Brain pericyte (primary cell): ENCODE data around the gene PPP3R2.
"Not testable (repeated sequence)": the region's sequence is repeated elsewhere in the genome, so short reads cannot be mapped to it uniquely, and the experiment has no call there.

Experiments used
- DNase-seq: peaks from one replicate; pipeline ENCODE4 v3.0.0-alpha.2; 2012; ENCODE audit warnings: low read depth, low spot score

The PPP3R2 gene

DNA sequence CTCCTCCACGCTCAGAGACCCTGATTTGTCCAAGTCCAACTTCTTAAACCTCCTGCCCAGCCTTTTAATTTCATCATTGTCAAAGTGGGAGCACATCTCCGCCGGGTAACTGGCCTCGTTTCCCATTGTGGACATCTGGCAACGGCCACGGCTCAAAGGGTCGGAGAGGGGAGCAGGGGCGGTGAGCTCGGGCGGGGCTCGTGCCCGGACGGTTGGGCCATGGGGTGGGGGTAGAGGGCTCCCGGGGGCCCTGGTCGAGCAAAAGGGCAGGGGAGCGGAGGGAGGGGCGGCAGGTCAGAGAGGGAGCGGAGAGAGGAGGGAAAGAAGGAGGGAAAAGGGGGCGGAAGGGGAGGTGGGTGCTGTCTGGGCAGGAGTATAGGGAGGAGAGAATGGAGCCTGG lies at the start of gene PPP3R2:
PPP3R2 (minus strand) TSS at position 174 of the 400 bp plus-strand sequence; CDS start at position 126, 48 bp downstream.
- no peak for DNase-seq

DNA sequence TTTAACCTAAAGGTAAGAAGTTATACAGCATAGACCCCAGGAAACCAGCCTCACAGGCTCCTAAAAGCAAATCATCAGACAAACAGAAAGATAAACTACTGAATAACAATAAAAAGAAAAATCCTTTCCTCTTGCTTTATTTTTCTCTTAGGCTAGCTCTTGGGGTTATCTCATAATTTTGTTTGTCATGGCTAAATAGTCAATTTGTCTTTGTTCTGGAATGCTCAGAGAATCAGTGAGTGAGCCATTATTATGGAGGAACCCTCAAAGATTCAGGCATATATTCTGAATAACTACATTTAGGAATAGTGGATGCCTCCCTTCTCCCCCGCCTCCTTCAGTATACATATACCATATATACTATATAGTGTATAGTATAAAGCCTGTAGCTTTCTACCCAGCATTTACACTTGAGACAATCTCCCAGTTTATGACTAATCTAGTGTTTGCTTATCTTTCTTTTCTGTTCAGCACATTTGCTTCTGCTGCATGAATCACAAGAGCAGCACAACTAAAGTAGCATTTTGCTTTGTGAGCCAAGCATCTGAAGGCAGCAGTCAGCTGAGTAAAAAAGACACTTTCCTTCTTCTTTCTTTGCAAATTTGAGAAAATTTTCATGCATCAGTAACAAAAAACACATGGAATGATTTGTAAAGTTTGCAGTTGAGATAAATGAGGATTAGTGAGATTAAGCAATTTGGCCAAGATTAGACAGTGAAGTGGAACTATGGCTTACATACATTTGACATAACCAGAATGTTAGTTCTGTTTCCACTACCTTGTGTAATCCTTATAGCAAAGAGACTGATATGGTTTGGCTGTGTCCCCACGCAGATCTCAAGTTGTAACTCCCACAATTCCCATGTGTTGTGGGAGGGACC lies 45.3 kb upstream of the PPP3R2 start:
- no peak for DNase-seq

DNA sequence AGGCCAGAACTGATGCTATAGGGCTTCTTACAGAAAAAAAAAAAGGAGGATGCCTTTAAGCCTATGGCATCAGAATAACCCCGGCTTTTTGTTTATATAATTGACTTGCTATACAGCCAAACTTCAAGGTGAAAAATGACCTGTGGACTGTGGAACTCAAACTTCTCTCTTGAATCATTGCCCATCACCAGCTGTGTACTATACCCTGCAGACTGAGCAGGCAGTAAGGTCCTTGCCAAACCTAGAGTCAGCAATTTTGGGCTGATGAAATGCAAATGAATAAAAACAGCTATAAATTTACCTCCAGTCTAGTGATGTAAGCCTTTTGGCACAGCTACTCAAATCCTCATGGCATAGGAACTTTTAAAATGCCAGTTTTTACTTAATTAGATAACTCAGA lies 44.5 kb upstream of the PPP3R2 start:
- no peak for DNase-seq

DNA sequence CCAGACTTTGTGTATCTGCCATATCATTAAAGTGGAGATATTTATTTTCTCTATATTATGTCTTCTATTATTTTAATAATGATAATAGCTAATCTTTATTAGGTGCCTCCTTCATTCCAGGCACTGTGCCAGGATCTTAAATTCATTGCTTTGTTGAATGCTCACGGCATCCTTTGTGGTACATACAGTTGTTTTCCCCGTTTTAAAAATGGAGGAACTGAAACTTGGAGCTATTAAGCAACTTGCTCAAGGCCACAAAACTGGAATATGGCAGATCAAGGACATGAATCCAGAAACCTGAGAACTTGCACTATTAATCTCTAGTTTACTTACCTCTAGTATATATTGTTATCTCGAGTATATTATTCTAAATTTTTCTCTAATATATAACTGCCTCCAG lies 41.5 kb upstream of the PPP3R2 start:
- DNase-seq: no peak

- DNase-seq: no peak
Observed at GRCh38 chr9:101635473-101635872, 40.7 kb upstream of the PPP3R2 start.

GRCh38 chr9:101634741-101635409 lies 40.1 kb upstream of the PPP3R2 start:
- DNase-seq: no peak

DNA sequence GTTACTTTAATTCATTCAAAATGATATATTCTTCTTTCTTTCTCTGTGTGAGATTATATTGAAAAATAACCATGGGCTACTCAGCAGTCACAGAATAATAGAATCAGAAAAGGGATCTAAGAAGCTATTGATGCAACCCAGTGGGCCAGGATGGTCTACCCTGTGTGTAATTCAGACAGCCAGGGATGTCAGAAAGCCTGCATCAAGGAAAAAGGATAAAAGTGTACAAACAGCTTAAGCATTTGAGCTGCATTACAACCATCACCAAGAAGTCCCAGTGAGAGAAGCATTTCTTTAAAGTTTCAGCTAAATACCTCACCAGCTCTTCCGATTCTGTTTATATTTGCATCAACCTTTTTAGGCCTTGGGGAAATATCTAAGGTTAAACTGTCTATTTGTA lies 37.8 kb upstream of the PPP3R2 start:
- DNase-seq: no peak

DNA sequence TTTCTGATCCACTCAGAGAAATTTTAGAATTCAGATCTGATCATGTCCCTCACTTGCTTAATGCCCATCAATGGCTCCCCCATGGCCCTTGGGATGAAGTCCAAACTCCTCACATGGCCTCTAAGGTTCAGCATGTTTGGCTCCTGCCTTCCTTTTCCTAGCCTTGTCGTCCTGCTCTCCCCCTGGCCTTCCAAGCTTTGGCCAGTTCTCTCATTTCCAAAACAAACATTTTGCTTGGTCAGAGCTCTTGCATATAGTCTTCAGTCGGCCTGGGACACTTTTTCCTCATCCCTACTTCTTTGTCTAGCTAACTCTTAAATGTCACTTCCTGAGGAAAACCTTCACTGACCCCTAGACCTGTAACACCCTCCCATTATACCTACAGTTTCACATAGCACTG lies 37.1 kb upstream of the PPP3R2 start:
- no peak for DNase-seq

DNA sequence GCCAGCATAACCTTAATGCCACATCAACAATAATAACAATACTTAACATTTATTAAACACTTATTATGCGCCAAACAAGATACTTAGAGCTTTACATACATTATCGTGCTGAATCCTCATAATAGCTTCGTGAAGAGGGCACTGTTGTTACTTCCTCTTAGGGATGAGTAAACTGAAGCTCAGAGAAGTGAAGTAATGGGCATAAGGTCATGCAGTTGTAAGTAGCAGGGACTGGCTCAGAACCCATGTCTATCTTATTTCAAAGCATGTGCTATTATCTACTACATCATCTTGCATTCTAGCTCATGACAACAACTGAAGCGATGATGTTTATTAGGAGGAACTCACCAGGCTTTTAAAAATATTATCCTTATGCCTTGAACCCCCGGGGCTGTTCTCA lies 34.9 kb upstream of the PPP3R2 start:
- no peak for DNase-seq

GRCh38 chr9:101628173-101628572 lies 33.4 kb upstream of the PPP3R2 start:
- no peak for DNase-seq

DNA sequence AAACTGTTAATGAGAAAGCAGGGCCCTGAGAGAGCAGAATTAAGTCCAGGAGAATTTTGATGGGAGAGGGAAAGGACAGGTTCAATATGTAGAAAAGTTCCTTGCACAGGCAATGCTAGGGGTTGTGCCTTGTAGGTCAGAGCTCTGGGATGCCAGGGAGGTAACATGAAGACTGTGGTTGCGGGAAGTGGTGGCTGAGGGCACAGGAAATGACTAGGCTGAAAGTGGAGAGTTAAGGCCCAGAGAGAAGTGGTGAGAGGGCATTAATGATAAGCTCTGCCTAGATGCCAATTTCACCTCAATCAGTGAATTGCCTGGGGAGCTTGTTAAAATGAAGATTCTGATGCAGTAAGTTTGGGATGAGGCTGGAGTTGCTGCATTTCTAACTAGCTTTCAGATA lies 31.5 kb upstream of the PPP3R2 start:
- DNase-seq: no peak

DNA sequence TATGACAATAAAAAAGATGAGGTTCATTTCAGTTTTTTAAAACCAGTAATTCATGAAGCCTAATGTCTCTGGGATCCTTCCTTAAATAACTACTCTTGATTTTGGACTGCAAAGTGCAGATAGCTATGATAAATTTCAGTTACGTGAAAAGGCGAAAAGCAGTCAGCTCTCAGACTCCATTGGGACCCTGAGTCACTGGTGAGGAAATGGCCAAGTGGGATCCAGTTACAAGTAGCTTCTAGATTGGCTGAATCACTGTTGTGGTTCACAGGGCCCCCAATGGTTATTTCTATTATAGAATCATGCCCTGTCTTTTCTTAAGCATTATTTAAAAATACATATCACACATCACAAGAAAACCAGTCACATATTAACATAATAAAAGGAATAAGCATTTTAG lies 31.1 kb upstream of the PPP3R2 start:
- DNase-seq: no peak

- no peak for DNase-seq
Observed at GRCh38 chr9:101620452-101620851, 25.7 kb upstream of the PPP3R2 start.

- DNase-seq: no peak
Observed at GRCh38 chr9:101618698-101619097, 23.9 kb upstream of the PPP3R2 start.

GRCh38 chr9:101605547-101605946 lies 10.8 kb upstream of the PPP3R2 start:
- no peak for DNase-seq

- DNase-seq: no peak
Observed at GRCh38 chr9:101604296-101604695, 9.5 kb upstream of the PPP3R2 start.

GRCh38 chr9:101601904-101602765 lies 7.4 kb upstream of the PPP3R2 start:
- DNase-seq: peak; percentile 12

DNA sequence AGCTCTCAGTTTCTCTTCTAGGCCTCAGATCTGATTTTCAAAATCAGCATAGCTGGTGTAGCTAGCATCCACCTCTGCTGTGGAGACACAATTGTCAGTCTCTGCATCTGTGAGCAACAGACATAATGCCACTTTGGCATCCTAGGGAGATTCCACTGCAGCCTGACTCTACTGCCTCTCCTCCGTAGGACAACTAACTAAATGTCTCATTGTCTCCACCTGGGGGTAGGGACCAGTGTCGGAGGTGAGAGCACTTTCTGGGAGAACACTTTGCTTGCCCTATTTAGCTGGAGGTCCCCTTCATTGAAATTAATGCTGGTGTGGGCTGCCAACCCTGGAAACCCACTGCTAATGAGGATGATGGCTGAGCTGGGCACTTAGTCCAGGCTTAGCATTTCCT lies 1.4 kb downstream of the PPP3R2 start:
- no peak for DNase-seq

DNA sequence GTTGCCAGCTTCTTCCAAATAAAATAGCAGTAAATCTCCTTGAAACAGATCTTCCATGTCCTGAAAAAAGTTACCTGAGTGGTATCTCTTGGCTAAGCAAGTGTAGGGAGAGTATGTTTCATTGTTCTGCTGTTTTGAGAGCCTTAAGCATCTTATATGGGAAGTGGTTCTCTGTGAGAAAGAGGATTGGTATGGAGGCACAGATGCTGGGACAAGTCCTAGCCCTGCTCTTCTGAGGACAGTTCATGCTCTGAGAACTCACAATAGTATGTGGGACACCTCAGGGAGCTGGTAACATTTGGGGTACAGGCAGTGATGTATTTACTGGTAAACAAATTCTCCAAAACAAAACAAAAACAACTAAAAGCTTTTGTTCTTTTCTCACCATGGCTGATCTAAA lies 2.0 kb downstream of the PPP3R2 start:
- DNase-seq: no peak

GRCh38 chr9:101591787-101592446 lies 2.9 kb downstream of the PPP3R2 start:
- no peak for DNase-seq

- DNase-seq: no peak
Observed at GRCh38 chr9:101590901-101591300, 3.9 kb downstream of the PPP3R2 start.

DNA sequence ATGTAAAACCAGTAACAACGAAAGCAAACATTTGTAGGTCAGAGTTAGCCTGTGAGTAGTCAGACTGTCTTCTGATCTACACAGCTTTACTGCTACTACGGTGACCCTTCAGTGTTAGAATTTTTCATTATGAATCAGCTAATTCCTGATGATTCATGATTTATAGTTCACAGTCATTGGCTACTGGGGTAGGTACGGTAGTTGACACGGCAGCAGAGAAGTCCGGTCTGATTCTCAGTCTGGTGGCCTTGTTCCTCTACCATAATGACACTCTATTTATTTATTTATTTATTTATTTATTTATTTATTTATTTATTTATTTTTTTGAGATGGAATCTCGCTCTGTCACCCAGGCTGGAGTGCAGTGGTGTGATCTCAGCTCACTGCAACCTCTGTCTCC lies 4.7 kb downstream of the PPP3R2 start:
- DNase-seq: not testable (repeated sequence)
